Neuron (in vitro differentiated cells): ENCODE results near the gene CRYBG3.
"Not testable (repeated sequence)": the region's sequence is repeated elsewhere in the genome, so short reads cannot be mapped to it uniquely, and the experiment has no call there.

Experiments used
- H2AFZ ChIP-seq: one replicate; pipeline ENCODE4 v1.6.1; 2013; ENCODE audit warnings: low read depth, mild to moderate bottlenecking, inconsistent platforms, low read length, moderate library complexity
- H3K27me3 ChIP-seq: one replicate; pipeline ENCODE4 v1.6.1; 2013; ENCODE audit warnings: low read length; ENCODE audit not compliant: insufficient read depth
- H3K36me3 ChIP-seq: one replicate; pipeline ENCODE4 v1.6.1; 2013; ENCODE audit warnings: low read length; ENCODE audit not compliant: insufficient read depth
- H3K4me1 ChIP-seq: one replicate; pipeline ENCODE4 v1.6.1; 2013; ENCODE audit warnings: low read length; ENCODE audit not compliant: insufficient read depth
- H3K4me3 ChIP-seq: 2 replicates; pipeline ENCODE4 v1.5.1; 2013; ENCODE audit warnings: mild to moderate bottlenecking, low read length, moderate library complexity
- H3K9me3 ChIP-seq: one replicate; pipeline ENCODE4 v1.6.1; 2013; ENCODE audit warnings: low read length

Gene CRYBG3

GRCh38 chr3:97823046-97824004 is 1.5 kb downstream of the CRYBG3 start:
- no peaks in the 10 kb centered on the region for H3K36me3 ChIP-seq
- peak overlapping the region; percentile 80 for H3K4me3 ChIP-seq
- peaks cover 18% of the 10 kb centered on the region for H3K4me1 ChIP-seq
- H2AFZ ChIP-seq, result peak overlapping the region; percentile 100
- no peaks in the 10 kb centered on the region for H3K9me3 ChIP-seq
- H3K27me3 ChIP-seq, result no peaks in the 10 kb centered on the region

- Histone ChIP-seq H3K4me1 (peaks cover 15% of the 10 kb centered on the region), H3K36me3 (no peaks in the 10 kb centered on the region), H3K9me3 (no peaks in the 10 kb centered on the region), H3K4me3 (no peak overlapping the region), H2AFZ (no peak overlapping the region), H3K27me3 (no peaks in the 10 kb centered on the region)
These were observed 3.3 kb downstream of the CRYBG3 start for GRCh38 chr3:97825101-97825500.

GRCh38 chr3:97827741-97828471 is 6.1 kb downstream of the CRYBG3 start:
- Histone ChIP-seq H3K4me3 (no peak overlapping the region), H3K36me3 (no peaks in the 10 kb centered on the region), H3K4me1 (peaks cover 8% of the 10 kb centered on the region), H2AFZ (no peak overlapping the region), H3K27me3 (no peaks in the 10 kb centered on the region), H3K9me3 (no peaks in the 10 kb centered on the region)

GRCh38 chr3:97829198-97829597 is 7.4 kb downstream of the CRYBG3 start:
- H2AFZ ChIP-seq, result no peak overlapping the region
- no peaks in the 10 kb centered on the region for H3K27me3 ChIP-seq
- no peaks in the 10 kb centered on the region for H3K36me3 ChIP-seq
- H3K4me1 ChIP-seq, result peaks cover under 1% of the 10 kb centered on the region
- H3K9me3 ChIP-seq, result no peaks in the 10 kb centered on the region
- no peak overlapping the region for H3K4me3 ChIP-seq

- Histone ChIP-seq H3K9me3 (no peaks in the 10 kb centered on the region), H2AFZ (no peak overlapping the region), H3K36me3 (no peaks in the 10 kb centered on the region), H3K27me3 (no peaks in the 10 kb centered on the region), H3K4me1 (no peaks in the 10 kb centered on the region), H3K4me3 (no peak overlapping the region)
These were observed 8.8 kb downstream of the CRYBG3 start for GRCh38 chr3:97830638-97831037.

- Histone ChIP-seq H3K27me3 (no peaks in the 10 kb centered on the region), H3K4me1 (no peaks in the 10 kb centered on the region), H2AFZ (no peak overlapping the region), H3K36me3 (no peaks in the 10 kb centered on the region), H3K9me3 (no peaks in the 10 kb centered on the region), H3K4me3 (no peak overlapping the region)
These were observed 9.3 kb downstream of the CRYBG3 start for GRCh38 chr3:97831140-97831539.

GRCh38 chr3:97833184-97833583 is 11.4 kb downstream of the CRYBG3 start:
- not testable (repeated sequence) for H3K36me3 ChIP-seq, H3K9me3 ChIP-seq, H3K4me3 ChIP-seq, H3K27me3 ChIP-seq, H2AFZ ChIP-seq, H3K4me1 ChIP-seq

GRCh38 chr3:97835761-97836160 is 13.9 kb downstream of the CRYBG3 start:
- H3K27me3 ChIP-seq, result no peaks in the 10 kb centered on the region
- no peak overlapping the region for H3K4me3 ChIP-seq
- no peak overlapping the region for H2AFZ ChIP-seq
- H3K36me3 ChIP-seq, result no peaks in the 10 kb centered on the region
- no peaks in the 10 kb centered on the region for H3K9me3 ChIP-seq
- no peaks in the 10 kb centered on the region for H3K4me1 ChIP-seq

GRCh38 chr3:97838393-97838792 is 16.6 kb downstream of the CRYBG3 start:
- Histone ChIP-seq H3K4me3 (no peak overlapping the region), H2AFZ (no peak overlapping the region), H3K36me3 (no peaks in the 10 kb centered on the region), H3K4me1 (no peaks in the 10 kb centered on the region), H3K9me3 (no peaks in the 10 kb centered on the region), H3K27me3 (no peaks in the 10 kb centered on the region)

GRCh38 chr3:97839944-97840343 is 18.1 kb downstream of the CRYBG3 start:
- Histone ChIP-seq H2AFZ (no peak overlapping the region), H3K27me3 (no peaks in the 10 kb centered on the region), H3K36me3 (no peaks in the 10 kb centered on the region), H3K4me1 (no peaks in the 10 kb centered on the region), H3K4me3 (no peak overlapping the region), H3K9me3 (no peaks in the 10 kb centered on the region)

- Histone ChIP-seq H3K4me3 (no peak overlapping the region), H2AFZ (no peak overlapping the region), H3K9me3 (no peaks in the 10 kb centered on the region), H3K36me3 (no peaks in the 10 kb centered on the region), H3K4me1 (no peaks in the 10 kb centered on the region), H3K27me3 (no peaks in the 10 kb centered on the region)
These were observed 19.5 kb downstream of the CRYBG3 start for GRCh38 chr3:97841304-97841703.

- no peaks in the 10 kb centered on the region for H3K4me1 ChIP-seq
- H3K36me3 ChIP-seq, result no peaks in the 10 kb centered on the region
- no peaks in the 10 kb centered on the region for H3K9me3 ChIP-seq
- no peaks in the 10 kb centered on the region for H3K27me3 ChIP-seq
- H2AFZ ChIP-seq, result no peak overlapping the region
- H3K4me3 ChIP-seq, result no peak overlapping the region
These were observed 20.1 kb downstream of the CRYBG3 start for GRCh38 chr3:97841956-97842355.

GRCh38 chr3:97848779-97849178 is 27.0 kb downstream of the CRYBG3 start:
- H3K36me3 ChIP-seq, result no peaks in the 10 kb centered on the region
- H3K4me1 ChIP-seq, result no peaks in the 10 kb centered on the region

More at GRCh38 chr3:97848779-97849178, 27.0 kb downstream of the CRYBG3 start:
- H3K4me3 ChIP-seq, result no peak overlapping the region
- no peak overlapping the region for H2AFZ ChIP-seq
- no peaks in the 10 kb centered on the region for H3K27me3 ChIP-seq
- no peaks in the 10 kb centered on the region for H3K9me3 ChIP-seq
